Activated CD8-positive, alpha-beta memory T cell treated with anti-CD3 and anti-CD28 coated beads for 24 hours (primary cell): ENCODE results near the gene SBNO2.

Experiments
- DNase-seq: peaks from one replicate; pipeline ENCODE4 v3.0.0-alpha.2; 2020

SBNO2 gene

DNA sequence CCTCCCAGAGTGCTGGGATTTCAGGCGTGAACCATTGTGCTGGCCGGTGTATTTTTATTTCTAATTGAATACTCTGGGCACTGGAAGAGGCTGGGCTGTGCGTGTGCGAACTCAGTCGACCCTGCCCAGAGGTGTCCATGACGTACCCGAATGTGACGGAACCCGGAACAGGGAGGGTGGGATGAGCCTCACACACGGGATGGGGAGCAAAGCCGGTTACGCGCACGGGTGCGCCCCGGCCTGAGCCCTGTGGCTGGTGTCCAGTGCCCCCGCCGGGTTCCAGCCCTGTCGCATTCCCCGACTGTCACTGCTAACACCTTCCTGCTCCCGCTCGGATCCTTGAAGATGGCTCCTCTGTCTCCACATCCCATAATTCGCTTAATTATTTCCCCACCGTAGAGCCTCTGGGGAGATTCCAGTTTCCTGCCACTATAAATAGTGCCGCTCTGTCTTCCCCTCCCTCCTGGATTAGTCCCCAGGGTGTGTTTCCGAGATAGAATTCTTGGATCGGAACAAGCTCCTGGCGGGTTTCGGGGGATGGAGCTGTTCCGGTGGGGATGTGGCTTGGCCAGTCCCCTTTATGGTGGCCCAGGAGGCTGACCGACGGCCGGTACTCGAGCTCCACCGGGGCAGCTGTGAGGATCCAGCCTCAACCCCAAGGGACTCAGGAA is 22.0 kb downstream of the SBNO2 start:
- no peak for DNase-seq

DNA sequence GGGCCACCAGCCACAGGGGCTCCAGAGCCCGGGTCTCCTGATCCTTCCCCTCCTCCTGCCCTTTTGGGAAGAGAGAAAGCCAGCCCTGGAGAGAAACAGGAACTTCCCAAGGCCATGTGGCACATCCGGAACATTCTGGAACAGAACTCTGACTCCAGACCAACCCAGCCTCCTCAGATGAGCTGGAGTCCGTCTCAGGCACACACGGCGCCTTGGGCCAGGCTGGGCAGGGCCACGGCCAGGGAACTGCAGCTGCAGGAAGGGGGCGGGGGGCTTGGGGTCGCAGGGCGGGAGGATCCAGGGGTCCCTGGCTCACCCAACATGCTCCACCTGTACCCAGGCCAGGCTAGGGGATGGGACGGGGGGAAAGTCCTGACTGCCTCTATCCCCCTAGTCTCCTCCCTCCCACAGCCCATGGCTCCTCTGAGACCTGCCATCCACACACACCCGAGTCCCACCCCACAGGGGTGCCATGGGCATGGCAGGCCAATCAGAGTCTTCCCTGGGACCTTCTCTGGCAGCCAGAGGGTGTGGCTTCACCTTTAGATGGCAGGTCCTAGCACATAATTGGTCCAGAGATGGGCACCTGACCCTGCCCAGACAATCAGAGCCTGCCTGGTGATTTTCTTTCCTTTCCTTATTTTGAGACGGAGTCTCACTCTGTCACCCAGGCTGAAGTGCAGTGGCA is 22.9 kb downstream of the SBNO2 start:
- DNase-seq, result no peak

DNA sequence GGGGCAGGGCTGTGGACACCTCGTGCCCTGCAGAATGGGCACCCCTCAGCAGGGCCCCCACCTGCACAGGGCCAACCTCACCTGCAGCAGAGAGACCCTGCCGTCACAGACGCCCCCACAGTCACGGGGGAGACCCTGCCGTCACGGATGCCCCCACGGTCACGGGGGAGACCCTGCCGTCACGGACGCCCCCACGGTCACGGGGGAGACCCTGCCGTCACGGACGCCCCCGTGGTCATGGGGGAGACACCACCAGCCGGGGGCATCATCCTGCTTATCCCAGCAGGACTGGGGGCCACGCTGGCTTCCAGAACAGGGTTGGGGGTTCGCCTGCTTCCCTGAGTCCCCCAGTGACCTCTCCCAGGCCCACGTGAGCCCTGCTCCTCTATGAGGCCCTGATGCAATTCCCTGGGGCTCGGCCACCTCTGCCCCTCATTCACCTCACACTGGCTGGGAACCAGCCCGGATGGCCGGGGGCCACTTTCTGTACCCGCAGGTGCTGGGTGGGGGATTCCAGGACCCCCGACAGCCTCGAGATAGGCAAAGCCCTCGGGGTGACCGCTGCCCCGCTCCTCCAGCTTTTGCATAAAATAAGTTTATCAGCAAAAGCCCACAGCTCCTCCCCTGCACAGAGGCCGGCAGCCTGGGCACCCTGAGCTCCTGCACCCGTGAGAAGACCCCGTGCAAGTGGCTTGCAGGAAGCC is 23.6 kb downstream of the SBNO2 start:
- no peak for DNase-seq

DNA sequence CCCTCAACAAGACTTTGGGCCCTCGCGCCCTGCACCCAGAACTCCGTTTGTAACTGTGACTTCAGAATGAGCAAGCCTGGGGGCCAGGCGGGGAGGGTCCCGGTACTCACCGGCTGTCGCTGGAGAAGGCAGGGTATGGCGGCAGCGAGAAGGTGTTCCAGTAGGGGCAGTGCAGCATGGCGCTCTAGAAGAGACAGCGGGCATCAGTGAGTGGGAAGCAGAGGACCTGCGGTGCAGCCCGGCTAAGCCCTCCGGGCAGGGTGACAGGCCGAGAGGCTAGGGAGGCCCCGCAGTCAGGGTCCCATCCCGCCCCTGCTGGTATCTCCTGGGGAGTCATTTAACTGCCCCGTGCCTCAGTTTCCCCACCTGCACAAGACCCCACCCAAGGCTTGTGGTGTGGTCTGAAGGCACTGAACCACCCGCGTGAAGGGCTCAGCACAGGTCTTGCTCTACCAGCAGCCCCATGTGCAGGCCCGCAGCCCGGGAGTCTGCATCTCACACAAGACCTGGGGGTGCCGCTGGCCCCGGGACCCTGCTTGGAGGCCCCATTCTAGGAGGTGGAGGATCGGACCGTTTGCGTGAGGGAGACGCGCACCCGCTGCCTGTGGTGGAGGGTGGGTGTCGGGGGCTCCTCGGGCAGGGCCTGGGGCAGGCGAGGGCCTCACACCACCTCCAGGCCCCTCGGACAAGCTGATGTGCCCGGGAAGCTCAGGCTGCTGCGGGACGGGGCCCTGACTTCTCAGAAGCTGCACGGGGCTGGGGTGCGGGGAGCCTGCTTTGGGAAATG is 24.6 kb downstream of the SBNO2 start:
- DNase-seq, result no peak

DNA sequence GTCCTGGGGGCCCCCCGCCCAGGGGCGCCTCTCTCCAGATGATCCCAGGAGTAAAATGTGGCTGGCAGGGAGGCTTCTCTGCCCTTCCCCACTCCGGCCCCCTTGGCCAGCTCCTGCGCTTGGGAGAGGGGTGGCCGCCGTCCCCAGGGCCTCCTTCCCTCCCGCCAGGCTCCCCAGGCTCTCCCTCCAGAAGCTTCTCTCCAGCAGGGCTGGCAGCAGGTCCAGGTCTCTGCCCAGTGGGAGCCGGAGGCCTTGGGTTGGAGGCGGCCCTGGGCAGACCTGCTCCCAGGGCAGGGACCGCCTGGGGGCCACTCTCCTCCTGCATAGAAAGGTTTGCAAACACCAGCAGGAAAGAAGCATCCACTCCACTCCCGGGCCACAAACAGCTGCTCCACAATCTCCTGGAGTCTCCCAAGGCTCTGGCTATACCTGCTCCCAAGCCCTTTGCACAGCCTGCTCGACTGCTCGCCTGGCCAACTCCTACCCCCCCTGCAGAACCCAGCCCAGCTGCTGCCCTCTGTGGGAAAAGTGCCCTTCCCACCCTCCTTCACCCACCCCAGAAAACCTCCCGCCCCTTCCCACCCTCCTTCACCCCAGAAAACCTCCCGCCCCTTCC is 26.0 kb downstream of the SBNO2 start:
- DNase-seq, result no peak

DNA sequence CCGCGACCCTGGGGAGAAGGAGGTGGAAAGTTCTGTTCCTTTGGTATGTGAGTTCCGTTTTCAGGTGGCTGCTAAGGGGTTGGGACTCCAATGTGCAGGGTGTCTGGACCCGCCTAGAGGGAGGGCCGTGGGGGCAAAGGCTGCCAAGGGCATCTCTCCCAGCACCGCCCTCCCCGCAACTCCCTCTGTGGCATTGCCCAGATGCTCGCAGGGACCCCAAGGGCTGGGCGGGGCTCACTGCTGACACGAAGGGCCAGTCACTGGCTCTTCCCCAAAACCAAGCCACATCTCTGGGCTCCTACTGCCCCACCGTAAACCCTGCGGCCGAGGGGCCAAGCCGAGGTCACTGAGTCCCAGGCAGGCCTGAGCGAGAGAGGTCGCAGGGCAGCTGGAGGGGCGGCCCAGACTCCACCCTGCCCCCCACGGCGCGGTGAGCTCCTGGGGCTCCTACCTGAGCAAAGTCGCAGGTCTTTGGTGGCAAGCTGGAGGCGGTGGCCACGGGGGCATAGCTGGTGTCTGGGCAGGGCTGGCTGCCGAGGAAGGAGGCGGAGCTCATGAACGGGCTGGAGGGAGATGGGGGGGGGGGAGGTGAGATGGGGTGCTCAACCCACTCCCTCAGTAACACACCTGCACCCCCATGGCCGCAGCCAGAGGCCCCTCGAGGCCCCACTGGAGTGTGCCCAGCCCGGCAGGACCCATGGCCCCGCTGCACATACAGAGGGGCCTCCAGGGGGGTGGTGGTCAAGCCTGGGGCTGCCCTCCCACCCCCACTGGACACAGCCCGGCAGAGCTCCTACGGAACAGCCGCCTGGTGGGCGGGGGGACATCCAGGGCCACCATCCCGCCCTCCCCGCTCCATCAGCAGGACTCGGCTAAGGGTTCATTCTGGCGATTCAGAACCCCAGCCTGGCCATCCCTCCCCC is 26.9 kb downstream of the SBNO2 start:
- no peak for DNase-seq

DNA sequence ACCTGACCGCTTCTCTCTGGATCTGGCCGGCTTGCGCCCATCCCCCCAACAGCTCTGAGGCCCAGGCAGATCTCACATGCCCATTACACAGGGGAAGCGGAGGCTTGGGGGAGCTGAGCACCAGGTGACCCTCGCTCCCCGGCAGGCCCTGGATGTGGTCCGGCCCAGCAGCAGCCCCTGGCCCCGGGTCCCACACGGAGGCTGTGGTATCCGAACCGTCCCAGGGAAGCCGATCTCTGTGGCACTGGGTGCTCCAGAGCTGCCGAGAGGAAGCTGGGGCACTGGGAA is 27.7 kb downstream of the SBNO2 start:
- no peak for DNase-seq

DNA sequence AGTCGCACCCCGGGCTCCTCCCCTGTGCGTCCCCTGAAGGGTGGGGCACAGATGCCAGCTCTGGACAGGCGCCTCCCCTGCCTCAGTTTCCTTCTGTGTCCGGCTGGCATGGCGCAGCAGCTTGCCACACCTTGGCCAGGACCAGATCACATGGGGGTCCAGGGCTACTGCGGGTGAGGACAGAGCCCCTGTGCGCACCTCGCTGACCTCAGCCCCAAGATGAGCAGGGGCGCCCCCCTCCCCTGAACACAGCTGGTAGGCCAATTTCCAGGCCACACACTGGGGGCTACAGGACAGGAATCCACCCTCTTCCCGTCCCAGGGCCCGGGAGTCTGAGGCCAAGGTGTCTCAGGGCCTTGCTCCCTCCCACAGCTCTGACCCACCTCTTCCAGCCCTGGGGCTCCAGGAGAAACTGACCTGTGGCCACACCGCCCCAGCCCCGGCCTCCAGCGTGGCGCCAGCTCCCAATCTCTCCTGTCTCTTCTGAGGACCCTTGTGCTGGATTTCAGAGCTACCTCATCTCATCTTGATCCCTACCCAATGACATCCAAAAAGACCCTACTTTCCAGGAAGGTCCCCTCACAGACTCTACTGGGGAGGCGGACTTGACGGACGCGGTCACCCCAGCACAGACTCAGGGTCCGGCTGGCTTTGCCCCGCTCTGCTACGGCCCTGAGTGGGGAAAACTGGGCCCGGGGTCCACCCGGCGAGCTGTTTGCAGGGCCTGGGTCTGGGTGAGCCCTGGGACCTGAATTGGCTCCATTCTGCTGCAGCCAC is 28.2 kb downstream of the SBNO2 start:
- no peak for DNase-seq

DNA sequence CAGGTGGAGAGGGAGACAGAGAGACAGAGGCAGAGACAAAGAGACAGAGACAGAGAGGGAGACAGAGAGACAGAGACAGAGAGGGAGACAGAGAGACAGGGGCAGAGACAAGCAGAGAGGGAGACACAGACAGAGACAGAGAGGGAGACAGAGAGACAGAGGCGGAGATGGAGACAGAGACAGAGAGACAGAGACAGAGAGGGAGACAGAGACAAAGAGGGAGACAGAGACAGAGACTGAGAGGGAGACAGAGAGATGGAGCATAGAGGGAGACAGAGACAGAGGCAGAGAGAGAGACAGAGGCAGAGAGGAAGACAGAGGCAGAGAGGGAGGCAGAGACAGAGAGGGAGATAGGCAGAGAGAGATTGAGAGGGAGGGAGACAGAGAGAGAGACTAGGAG is 29.3 kb downstream of the SBNO2 start:
- DNase-seq, result no peak

DNA sequence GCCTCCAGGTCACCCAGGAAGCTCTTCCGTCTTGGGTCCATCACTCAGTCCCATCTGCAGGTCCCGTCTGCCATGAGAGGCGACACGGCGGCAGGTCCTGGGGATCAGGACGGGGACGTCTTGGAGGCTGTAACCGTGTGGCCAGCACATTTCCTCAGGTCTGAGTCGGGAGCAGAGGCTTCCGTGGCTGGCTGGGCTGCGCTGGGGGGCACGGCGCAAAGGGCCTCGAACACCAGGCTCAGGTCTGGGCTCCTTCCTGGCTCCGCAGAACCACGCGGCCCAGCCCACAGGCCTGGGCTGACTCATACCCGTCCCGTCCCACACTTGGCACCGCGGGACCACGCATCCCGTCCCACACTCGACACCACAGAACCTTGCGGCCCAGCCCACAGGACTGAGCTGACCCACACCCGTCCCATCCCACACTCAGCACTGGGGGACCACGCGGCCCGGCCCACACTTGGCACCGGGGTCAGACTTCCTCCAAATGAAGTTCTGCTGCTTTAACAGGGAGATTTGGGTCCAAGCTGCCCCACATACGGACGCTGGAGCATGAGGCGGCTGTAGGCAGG is 30.2 kb downstream of the SBNO2 start:
- DNase-seq, result no peak

DNA sequence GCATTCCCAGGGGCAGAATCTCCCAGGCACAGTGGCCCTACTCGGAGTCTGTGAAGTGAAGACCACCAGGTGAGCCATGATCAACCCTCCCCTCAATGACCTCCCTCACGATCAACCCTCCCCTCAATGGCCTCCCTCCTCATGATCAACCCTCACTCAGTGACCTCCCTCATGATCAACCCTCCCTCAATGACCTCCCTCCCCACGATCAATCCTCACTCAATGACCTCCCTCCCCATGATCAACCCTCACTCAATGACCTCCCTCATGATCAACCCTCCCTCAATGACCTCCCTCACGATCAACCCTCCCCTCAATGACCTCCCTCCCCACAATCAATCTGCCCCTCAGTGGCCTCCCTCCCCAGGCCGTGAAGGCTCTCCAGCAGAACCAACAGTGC is 32.1 kb downstream of the SBNO2 start:
- no peak for DNase-seq

DNA sequence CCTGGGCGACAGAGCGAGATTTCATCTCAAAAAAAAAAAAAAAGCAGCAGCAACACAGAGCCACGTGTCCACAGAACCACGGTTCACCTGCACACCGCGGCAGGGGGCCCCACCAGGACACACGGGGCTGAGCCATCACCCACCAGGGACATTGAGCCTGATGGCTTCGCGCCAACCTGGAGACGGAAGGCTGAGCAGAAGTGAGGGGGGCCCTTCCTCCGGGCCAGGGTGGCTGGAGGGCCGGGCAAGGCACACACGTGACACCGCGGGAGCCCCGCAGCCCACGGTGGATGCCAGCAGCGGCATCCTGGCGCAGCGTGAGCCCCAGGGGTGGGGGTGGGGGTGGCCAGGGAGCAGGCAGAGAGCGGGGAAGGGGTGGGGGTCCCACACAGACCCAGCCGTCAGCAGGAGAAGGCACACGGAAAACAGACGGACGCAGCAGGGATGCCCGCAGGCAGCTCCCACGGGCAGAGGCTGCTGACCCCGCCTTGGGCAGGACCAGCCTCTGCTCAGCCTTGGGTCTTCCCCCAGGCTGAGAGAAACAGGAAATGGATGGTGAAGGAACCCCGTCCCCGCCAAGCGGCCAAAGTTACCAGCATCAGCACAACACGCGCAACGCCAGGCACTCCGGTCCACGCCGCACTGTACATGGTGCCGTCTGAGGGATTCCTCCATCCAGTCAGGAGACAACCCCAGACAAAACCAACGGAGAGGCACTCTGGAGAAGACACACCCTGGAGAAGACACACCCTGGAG is 33.6 kb downstream of the SBNO2 start:
- DNase-seq, result no peak

DNA sequence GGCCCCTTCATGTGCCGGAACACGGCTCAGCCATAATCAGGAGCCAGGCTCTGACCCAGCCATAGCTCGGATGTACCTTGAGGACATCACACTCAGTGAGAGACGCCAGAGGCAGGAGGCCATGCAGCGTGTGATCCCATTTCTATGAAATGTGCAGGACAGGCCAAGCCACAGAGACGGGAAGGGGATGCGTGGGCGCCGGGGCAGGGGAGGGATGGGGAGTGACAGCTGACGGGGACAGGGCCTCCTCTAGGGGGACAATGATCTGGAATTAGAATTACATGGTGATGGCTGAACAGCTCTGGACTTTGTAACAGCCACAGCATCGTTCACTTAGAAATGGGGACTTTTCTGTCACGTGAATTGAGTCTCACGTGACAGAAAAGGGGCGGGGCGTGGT is 34.9 kb downstream of the SBNO2 start:
- no peak for DNase-seq

DNA sequence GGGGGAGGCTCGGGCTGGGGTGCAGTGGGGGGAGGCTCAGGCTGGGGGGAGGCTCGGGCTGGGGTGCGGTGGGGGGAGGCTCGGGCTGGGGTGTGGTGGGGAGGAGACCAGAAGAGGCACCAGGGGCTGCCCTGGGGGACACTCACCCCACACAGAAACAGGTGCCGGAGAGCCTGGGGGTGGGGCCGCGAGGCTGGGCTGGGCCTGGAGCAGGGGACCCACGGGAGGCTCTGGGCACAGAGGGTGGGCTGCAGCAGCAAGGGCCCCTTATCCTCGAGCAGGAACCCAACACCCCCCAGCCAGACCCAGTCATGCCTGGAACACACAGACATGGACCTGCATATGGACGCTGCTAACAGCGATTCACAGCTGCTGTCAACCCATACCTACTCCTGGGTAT is 35.9 kb downstream of the SBNO2 start:
- DNase-seq, result no peak

DNA sequence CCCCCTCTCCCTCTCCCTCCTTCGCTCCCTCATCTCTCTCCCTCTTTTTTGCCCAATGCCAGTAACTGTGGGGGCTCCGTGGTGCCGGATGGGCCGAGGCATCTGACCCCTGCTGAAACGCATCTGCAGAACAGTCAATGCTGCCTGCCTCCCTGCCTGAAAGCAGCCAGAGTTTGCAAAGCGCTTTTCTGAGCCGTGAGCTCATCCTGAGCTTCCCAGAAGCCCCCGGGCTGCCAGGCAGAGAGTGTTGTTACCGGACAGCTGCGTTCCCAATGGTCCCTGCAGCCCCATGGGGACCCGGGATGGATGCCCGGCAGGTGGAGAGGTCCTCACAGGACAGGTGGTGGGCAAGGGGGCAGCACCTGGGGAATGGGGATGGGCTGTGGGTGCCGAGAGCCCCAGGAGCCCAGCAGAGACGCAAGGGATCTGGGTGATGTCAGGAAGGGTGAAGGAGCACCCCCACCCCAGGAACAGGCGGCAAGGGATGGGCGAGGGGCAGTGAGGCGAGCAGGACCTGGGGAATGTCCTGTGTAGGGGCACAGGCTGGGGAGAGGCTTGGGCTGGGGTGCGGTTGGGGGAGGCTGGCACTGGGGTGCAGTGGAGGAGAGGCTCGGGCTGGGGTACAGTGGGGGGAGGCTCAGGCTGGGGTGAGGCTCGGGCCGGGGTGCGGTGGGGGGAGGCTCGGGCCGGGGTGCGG is 37.3 kb downstream of the SBNO2 start:
- no peak for DNase-seq

DNA sequence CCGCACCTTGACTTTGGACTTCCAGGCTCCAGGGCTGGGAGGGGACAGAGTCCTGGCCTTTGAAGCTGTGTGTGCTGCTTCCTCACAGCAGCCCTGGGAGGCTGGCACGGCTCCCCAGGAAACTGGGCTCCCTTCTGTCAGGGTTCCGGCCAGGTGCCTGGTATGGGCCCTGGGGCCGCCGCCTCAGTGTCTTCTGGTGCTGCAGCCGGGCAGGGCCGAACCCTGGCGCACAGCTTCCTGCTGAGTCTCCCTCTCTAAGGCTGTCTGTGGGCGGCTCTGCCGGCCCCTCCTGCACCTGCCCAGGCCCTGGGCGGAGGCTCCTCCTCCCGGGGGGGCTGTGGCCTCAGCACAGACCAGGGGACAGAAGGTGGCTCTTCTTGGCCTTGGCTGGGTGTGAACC is 37.9 kb downstream of the SBNO2 start:
- no peak for DNase-seq

DNA sequence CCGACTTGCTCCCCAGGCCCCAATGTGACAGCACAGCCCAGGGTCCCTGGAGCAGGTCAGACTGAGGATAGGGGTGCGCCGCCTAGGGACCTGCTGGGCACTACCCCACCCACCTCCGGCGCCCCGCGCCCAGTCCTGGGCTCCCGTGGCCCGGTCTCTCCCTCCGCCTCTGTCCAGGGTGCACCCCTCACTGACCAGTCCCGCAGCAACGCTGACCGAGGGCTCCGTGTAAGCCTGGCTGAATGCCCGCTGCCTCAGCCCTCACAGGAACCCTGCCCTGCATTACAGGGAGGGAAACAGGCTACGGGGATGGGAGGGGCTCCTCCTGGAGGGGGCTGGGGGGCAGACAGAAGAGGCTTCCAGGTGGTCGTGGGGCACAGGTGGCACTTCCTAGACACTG is 38.6 kb downstream of the SBNO2 start:
- no peak for DNase-seq

DNA sequence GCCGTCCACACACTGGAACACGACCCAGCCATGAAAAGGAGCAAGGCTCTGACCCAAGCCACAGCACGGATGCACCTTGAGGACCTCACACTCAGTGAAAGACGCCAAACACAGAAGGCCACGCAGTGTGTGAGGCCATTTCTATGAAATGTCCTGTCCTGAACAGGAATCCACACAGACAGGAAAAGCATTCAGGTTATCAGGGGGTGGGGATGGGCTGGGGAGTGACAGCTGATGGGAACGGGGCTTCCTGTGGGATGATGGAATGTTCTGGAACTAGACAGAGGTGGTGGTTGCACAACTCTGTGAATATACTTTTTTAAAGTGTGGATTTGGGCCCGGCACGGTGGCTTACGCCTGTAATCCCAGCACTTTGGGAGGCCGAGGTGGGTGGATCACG is 39.6 kb downstream of the SBNO2 start:
- DNase-seq, result no peak

DNA sequence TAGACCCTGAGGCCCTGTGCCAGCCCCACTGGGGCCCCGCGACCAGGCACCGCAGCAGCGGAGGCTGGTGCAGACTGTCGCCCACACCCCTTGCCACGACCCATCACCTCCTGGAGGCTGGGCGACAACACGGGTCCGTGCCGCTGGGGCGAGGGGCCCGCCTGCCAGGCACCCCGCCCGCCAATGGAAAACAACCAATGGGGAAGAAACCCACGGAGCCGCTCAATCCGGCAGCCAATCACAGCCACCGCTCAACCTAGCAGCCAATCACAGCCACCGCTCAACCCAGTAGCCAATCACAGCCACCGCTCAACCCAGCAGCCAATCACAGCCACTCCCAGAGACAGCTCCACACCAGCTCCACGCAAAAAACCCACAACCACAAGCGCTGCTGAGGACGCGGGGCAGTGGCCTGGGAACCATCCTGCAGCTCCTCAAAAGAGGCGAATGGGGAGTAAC is 40.6 kb downstream of the SBNO2 start:
- DNase-seq, result peak; percentile 87
